ENCODE measurements around the gene C4A.
"Not testable (repeated sequence)": the region's sequence is repeated elsewhere in the genome, so short reads cannot be mapped to it uniquely, and the experiment has no call there.

C4A gene

GRCh38 chr6:32022100-32022499, 40.2 kb downstream of the C4A start:
- H3K4me1 Mint-ChIP-seq; H3K4me3 Mint-ChIP-seq; DNase-seq (ENCODE audit: low spot score in 2 of 2); ATAC-seq; H3K27ac Mint-ChIP-seq; H3K36me3 Mint-ChIP-seq; H3K9me3 Mint-ChIP-seq: not testable (repeated sequence)

- H3K4me3 Mint-ChIP-seq; H3K9me3 Mint-ChIP-seq; H3K4me1 Mint-ChIP-seq; H3K36me3 Mint-ChIP-seq; H3K27ac Mint-ChIP-seq; DNase-seq (ENCODE audit: low spot score in 2 of 2); ATAC-seq: not testable (repeated sequence)
Observed at GRCh38 chr6:32028631-32029030, 46.8 kb downstream of the C4A start.

GRCh38 chr6:32029553-32029952, 47.7 kb downstream of the C4A start:
- not testable (repeated sequence) for ATAC-seq; H3K4me3 Mint-ChIP-seq; H3K36me3 Mint-ChIP-seq; H3K4me1 Mint-ChIP-seq; DNase-seq (ENCODE audit: low spot score in 2 of 2); H3K9me3 Mint-ChIP-seq; H3K27ac Mint-ChIP-seq

GRCh38 chr6:32035283-32036013, 53.6 kb downstream of the C4A start:
- ATAC-seq; H3K27ac Mint-ChIP-seq; DNase-seq (ENCODE audit: low spot score in 2 of 2); H3K9me3 Mint-ChIP-seq; H3K4me1 Mint-ChIP-seq; H3K36me3 Mint-ChIP-seq; H3K4me3 Mint-ChIP-seq: not testable (repeated sequence)

GRCh38 chr6:32037136-32037535, 55.3 kb downstream of the C4A start:
- not testable (repeated sequence) for H3K27ac Mint-ChIP-seq, H3K4me3 Mint-ChIP-seq, ATAC-seq

GRCh38 chr6:32037598-32038524, 56.0 kb downstream of the C4A start, which contains the start of gene CYP21A2:
CYP21A2 (plus strand) TSS chr6:32038415; CDS start chr6:32038423, 8 bp downstream.
- not testable (repeated sequence) for H3K4me3 Mint-ChIP-seq; H3K27ac Mint-ChIP-seq; H3K36me3 Mint-ChIP-seq; H3K4me1 Mint-ChIP-seq; H3K9me3 Mint-ChIP-seq; DNase-seq (ENCODE audit: low spot score in 2 of 2)
- ATAC-seq, result peak; percentile 82

More at GRCh38 chr6:32037136-32037535, 55.3 kb downstream of the C4A start:
- not testable (repeated sequence) for DNase-seq (ENCODE audit: low spot score in 2 of 2); H3K9me3 Mint-ChIP-seq; H3K36me3 Mint-ChIP-seq; H3K4me1 Mint-ChIP-seq

GRCh38 chr6:32038878-32039277, 57.0 kb downstream of the C4A start:
- not testable (repeated sequence) for DNase-seq (ENCODE audit: low spot score in 2 of 2); H3K4me1 Mint-ChIP-seq; H3K36me3 Mint-ChIP-seq; H3K4me3 Mint-ChIP-seq; ATAC-seq; H3K9me3 Mint-ChIP-seq; H3K27ac Mint-ChIP-seq

GRCh38 chr6:32039321-32040274, 57.7 kb downstream of the C4A start:
- H3K9me3 Mint-ChIP-seq; H3K4me1 Mint-ChIP-seq; H3K27ac Mint-ChIP-seq; H3K36me3 Mint-ChIP-seq; H3K4me3 Mint-ChIP-seq; DNase-seq (ENCODE audit: low spot score in 2 of 2); ATAC-seq: not testable (repeated sequence)

GRCh38 chr6:32040299-32041049, 58.6 kb downstream of the C4A start:
- not testable (repeated sequence) for H3K36me3 Mint-ChIP-seq; H3K27ac Mint-ChIP-seq; H3K4me3 Mint-ChIP-seq; DNase-seq (ENCODE audit: low spot score in 2 of 2); ATAC-seq; H3K4me1 Mint-ChIP-seq; H3K9me3 Mint-ChIP-seq

- not testable (repeated sequence) for ATAC-seq; H3K4me1 Mint-ChIP-seq; DNase-seq (ENCODE audit: low spot score in 2 of 2); H3K9me3 Mint-ChIP-seq; H3K27ac Mint-ChIP-seq; H3K36me3 Mint-ChIP-seq; H3K4me3 Mint-ChIP-seq
Observed at GRCh38 chr6:32041050-32041321, 59.1 kb downstream of the C4A start.

- ATAC-seq; H3K4me3 Mint-ChIP-seq; H3K36me3 Mint-ChIP-seq; DNase-seq (ENCODE audit: low spot score in 2 of 2); H3K27ac Mint-ChIP-seq; H3K9me3 Mint-ChIP-seq; H3K4me1 Mint-ChIP-seq: not testable (repeated sequence)
Observed at GRCh38 chr6:32041385-32041784, 59.5 kb downstream of the C4A start.

- H3K9me3 Mint-ChIP-seq; DNase-seq (ENCODE audit: low spot score in 2 of 2); H3K36me3 Mint-ChIP-seq; H3K4me1 Mint-ChIP-seq; H3K27ac Mint-ChIP-seq; ATAC-seq; H3K4me3 Mint-ChIP-seq: not testable (repeated sequence)
Observed at GRCh38 chr6:32042276-32042675, 60.4 kb downstream of the C4A start.

- H3K27ac Mint-ChIP-seq; H3K4me1 Mint-ChIP-seq; ATAC-seq; H3K36me3 Mint-ChIP-seq; H3K4me3 Mint-ChIP-seq; H3K9me3 Mint-ChIP-seq; DNase-seq (ENCODE audit: low spot score in 2 of 2): not testable (repeated sequence)
Observed at GRCh38 chr6:32043589-32044380, 61.9 kb downstream of the C4A start.

- not testable (repeated sequence) for H3K36me3 Mint-ChIP-seq; H3K9me3 Mint-ChIP-seq; H3K27ac Mint-ChIP-seq; H3K4me3 Mint-ChIP-seq; H3K4me1 Mint-ChIP-seq; ATAC-seq; DNase-seq (ENCODE audit: low spot score in 2 of 2)
Observed at GRCh38 chr6:32044916-32045315, 63.1 kb downstream of the C4A start.
